NT2/D1 (cell line): ENCODE data around the gene NPY1R.
A peak's percentile ranks its signal among the peaks of the same experiment; 100 is the strongest.

Source experiments
- DNase-seq: peaks from one replicate; pipeline ENCODE4 v3.0.0-alpha.2; 2011; ENCODE audit warnings: low read depth, low spot score
- H3K27me3 ChIP-seq: 2 replicates; pipeline ENCODE4 v1.6.0; 2011; ENCODE audit warnings: mild to moderate bottlenecking; ENCODE audit not compliant: insufficient read length, insufficient read depth
- H3K36me3 ChIP-seq: 2 replicates; pipeline ENCODE4 v1.6.1; 2011; ENCODE audit warnings: mild to moderate bottlenecking, low read length, mixed read lengths; ENCODE audit not compliant: insufficient read depth, insufficient read length
- H3K4me1 ChIP-seq: 2 replicates; pipeline ENCODE4 v1.5.1; 2011; ENCODE audit not compliant: insufficient read depth, insufficient read length
- H3K4me3 ChIP-seq: 2 replicates; pipeline ENCODE4 v1.5.1; 2011; ENCODE audit warnings: low read depth; ENCODE audit not compliant: insufficient read length
- H3K9ac ChIP-seq: 2 replicates; pipeline ENCODE4 v1.6.0; 2011; ENCODE audit warnings: low read depth; ENCODE audit not compliant: insufficient read length
- H3K9me3 ChIP-seq: 2 replicates; pipeline ENCODE4 v1.5.1; 2011; ENCODE audit warnings: mild to moderate bottlenecking, low read length; ENCODE audit not compliant: insufficient read depth
- SUZ12 ChIP-seq: IDR thresholded peaks from 2 replicates; pipeline ENCODE4 v1.6.1; 2011; ENCODE audit not compliant: insufficient read length, insufficient read depth; ENCODE audit errors: extremely low read depth
- YY1 ChIP-seq: IDR thresholded peaks from 2 replicates; pipeline ENCODE4 v1.6.1; 2011; ENCODE audit not compliant: insufficient read length, insufficient read depth
- ZNF274 ChIP-seq: IDR thresholded peaks from 2 replicates; pipeline ENCODE4 v1.6.1; 2011; ENCODE audit warnings: mild to moderate bottlenecking, low read depth, low read length

The NPY1R gene

GRCh38 chr4:163317110-163317509, 15.3 kb downstream of the NPY1R start:
- H3K4me3 ChIP-seq = no peak overlapping the region
- no peaks in the 10 kb centered on the region for H3K4me1 ChIP-seq
- TF ChIP-seq YY1 (no peak), SUZ12 (no peak), ZNF274 (no peak)
- peak; percentile 16 for DNase-seq
- H3K36me3 ChIP-seq = no peaks in the 10 kb centered on the region
- H3K27me3 ChIP-seq = no peaks in the 10 kb centered on the region
- no peak overlapping the region for H3K9ac ChIP-seq
- H3K9me3 ChIP-seq = peaks cover 26% of the 10 kb centered on the region

- DNase-seq = no peak
- TF ChIP-seq ZNF274 = no peak
- no peak for TF ChIP-seq YY1
- TF ChIP-seq SUZ12 = no peak
- H3K4me3 ChIP-seq = no peak overlapping the region
- H3K36me3 ChIP-seq = no peaks in the 10 kb centered on the region
- no peaks in the 10 kb centered on the region for H3K4me1 ChIP-seq
- no peaks in the 10 kb centered on the region for H3K27me3 ChIP-seq
- H3K9ac ChIP-seq = no peak overlapping the region
- H3K9me3 ChIP-seq = no peaks in the 10 kb centered on the region
These were observed 22.9 kb downstream of the NPY1R start for GRCh38 chr4:163309466-163309865.

GRCh38 chr4:163303069-163303468, 29.3 kb downstream of the NPY1R start:
- no peak overlapping the region for H3K9ac ChIP-seq
- no peak for DNase-seq
- H3K36me3 ChIP-seq = no peaks in the 10 kb centered on the region
- no peaks in the 10 kb centered on the region for H3K27me3 ChIP-seq
- no peak overlapping the region for H3K4me3 ChIP-seq
- TF ChIP-seq ZNF274 (no peak), SUZ12 (no peak), YY1 (no peak)
- no peaks in the 10 kb centered on the region for H3K4me1 ChIP-seq
- no peaks in the 10 kb centered on the region for H3K9me3 ChIP-seq

GRCh38 chr4:163300445-163300844, 32.0 kb downstream of the NPY1R start:
- Histone ChIP-seq H3K9me3 (no peaks in the 10 kb centered on the region), H3K36me3 (no peaks in the 10 kb centered on the region), H3K4me3 (no peak overlapping the region), H3K4me1 (no peaks in the 10 kb centered on the region), H3K27me3 (no peaks in the 10 kb centered on the region), H3K9ac (no peak overlapping the region)
- no peak for DNase-seq
- TF ChIP-seq ZNF274 (no peak), SUZ12 (no peak), YY1 (no peak)

GRCh38 chr4:163295138-163295537, 37.3 kb downstream of the NPY1R start:
- Histone ChIP-seq H3K4me1 (no peaks in the 10 kb centered on the region), H3K27me3 (no peaks in the 10 kb centered on the region), H3K4me3 (no peak overlapping the region), H3K9ac (no peak overlapping the region), H3K9me3 (no peaks in the 10 kb centered on the region), H3K36me3 (no peaks in the 10 kb centered on the region)
- no peak for DNase-seq
- no peak for TF ChIP-seq YY1
- no peak for TF ChIP-seq ZNF274
- TF ChIP-seq SUZ12 = no peak

- no peaks in the 10 kb centered on the region for H3K36me3 ChIP-seq
- H3K9ac ChIP-seq = no peak overlapping the region
- no peak overlapping the region for H3K4me3 ChIP-seq
- no peak for DNase-seq
- no peak for TF ChIP-seq ZNF274
- no peak for TF ChIP-seq YY1
- TF ChIP-seq SUZ12 = no peak
- no peaks in the 10 kb centered on the region for H3K27me3 ChIP-seq
- no peaks in the 10 kb centered on the region for H3K4me1 ChIP-seq
- no peaks in the 10 kb centered on the region for H3K9me3 ChIP-seq
These were observed 48.1 kb downstream of the NPY1R start for GRCh38 chr4:163284304-163284703.

GRCh38 chr4:163280703-163281519, 51.5 kb downstream of the NPY1R start:
- H3K36me3 ChIP-seq = no peaks in the 10 kb centered on the region
- no peaks in the 10 kb centered on the region for H3K9me3 ChIP-seq
- DNase-seq = no peak
- no peaks in the 10 kb centered on the region for H3K4me1 ChIP-seq
- H3K9ac ChIP-seq = no peak overlapping the region
- H3K4me3 ChIP-seq = no peak overlapping the region
- no peak for TF ChIP-seq SUZ12
- no peak for TF ChIP-seq YY1
- no peak for TF ChIP-seq ZNF274
- no peaks in the 10 kb centered on the region for H3K27me3 ChIP-seq
